ENCODE results near the gene OR2C3. TPM values are rescaled to one million over a fixed set of nuclear protein-coding genes. Genes with fewer than 3 reads are reported as not detected.

The OR2C3 gene
- total RNA-seq, 4 donors from 2014 or later = not detected

DNA sequence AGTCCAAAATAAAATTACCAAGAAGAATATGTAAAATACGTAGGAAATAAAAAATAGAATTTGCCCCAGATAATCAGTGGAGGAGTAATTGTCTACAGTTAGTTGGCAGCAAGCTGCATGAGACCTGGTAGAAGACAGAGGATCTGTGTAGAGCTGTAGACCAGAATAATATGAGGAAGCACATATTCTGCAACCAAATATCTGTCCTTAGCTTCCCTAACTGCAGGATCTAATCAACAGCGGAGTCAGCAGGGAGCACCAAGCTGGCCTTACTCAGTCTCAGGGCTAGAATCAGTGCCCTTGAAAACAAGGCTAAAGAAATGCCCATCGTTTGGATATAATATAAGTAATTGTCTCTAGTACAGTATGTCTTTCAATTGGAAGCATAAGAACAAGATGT lies 6.6 kb upstream of the OR2C3 start:
- no peak overlapping the region for H3K4me3 ChIP-seq (ENCODE audit: low read depth, poor library complexity, severe bottlenecking)
- TF ChIP-seq POLR2A (IDR thresholded peaks at IDR 0.05) = no peak
- TF ChIP-seq, protein P1, sequence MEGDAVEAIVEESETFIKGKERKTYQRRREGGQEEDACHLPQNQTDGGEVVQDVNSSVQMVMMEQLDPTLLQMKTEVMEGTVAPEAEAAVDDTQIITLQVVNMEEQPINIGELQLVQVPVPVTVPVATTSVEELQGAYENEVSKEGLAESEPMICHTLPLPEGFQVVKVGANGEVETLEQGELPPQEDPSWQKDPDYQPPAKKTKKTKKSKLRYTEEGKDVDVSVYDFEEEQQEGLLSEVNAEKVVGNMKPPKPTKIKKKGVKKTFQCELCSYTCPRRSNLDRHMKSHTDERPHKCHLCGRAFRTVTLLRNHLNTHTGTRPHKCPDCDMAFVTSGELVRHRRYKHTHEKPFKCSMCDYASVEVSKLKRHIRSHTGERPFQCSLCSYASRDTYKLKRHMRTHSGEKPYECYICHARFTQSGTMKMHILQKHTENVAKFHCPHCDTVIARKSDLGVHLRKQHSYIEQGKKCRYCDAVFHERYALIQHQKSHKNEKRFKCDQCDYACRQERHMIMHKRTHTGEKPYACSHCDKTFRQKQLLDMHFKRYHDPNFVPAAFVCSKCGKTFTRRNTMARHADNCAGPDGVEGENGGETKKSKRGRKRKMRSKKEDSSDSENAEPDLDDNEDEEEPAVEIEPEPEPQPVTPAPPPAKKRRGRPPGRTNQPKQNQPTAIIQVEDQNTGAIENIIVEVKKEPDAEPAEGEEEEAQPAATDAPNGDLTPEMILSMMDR (IDR thresholded peaks at IDR 0.05) = no peak
- WGBS, 2 donors = 66 to 78% methylated on average over 3 of the region's 3 CpGs
- no peak for DNase-seq (ENCODE audit: low spot score in 2 of 2)
- intact Hi-C loops (cut with DNase I; ENCODE audit: low total_unique reads) = no loop called here

DNA sequence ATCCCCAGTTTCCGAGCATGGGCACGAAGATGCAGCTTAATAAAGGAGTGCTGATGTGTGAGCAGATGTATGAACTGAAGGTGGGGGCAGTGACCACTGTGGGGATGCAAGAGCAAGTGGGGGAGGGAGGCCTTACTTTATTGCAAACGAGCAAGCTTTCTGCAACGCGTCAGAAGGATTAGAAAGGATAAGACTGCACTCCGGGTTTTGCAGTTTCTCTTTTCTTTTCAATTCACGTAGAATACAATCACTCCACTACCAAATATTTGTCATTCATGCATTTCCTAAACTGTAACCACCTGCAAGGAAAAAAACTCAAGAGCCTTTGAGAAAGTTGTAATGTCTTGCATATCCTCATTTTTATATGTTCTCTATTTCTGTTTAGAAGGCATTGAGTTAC lies 4.3 kb upstream of the OR2C3 start:
- TF ChIP-seq, protein P1 (IDR thresholded peaks at IDR 0.05) = no peak
- no peak for TF ChIP-seq POLR2A (IDR thresholded peaks at IDR 0.05)
- 38 to 45% methylated on average over 7 of the region's 7 CpGs for WGBS, 2 donors
- intact Hi-C loops (cut with DNase I; ENCODE audit: low total_unique reads) = no loop called here
- no peak for DNase-seq (ENCODE audit: low spot score in 2 of 2)
- H3K4me3 ChIP-seq (ENCODE audit: low read depth, poor library complexity, severe bottlenecking) = no peak overlapping the region

DNA sequence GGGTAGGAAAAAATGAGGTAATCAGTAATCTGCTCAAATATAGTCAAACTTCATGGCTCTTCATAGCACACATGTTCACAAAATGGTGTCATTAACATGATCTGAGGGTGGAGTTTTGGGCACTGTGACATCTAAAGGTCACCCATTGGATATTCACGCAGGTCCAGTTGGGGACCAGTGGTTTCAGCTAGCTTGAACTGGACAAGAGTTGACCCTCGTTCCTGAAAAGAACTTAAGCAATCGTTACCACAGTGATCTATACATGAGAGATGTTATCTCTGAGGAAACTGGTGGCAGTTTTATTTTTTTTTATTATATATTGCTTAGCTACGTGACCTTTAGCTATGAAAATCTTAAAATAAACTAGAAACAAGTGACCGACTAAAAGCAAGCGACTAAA lies 3.0 kb upstream of the OR2C3 start:
- H3K4me3 ChIP-seq (ENCODE audit: low read depth, poor library complexity, severe bottlenecking) = no peak overlapping the region
- intact Hi-C loops (cut with DNase I; ENCODE audit: low total_unique reads) = no loop called here
- no peak for DNase-seq (ENCODE audit: low spot score in 2 of 2)
- 67 to 76% methylated on average over 6 of the region's 6 CpGs for WGBS, 2 donors
- TF ChIP-seq, protein P1 (IDR thresholded peaks at IDR 0.05) = no peak
- no peak for TF ChIP-seq POLR2A (IDR thresholded peaks at IDR 0.05)

DNA sequence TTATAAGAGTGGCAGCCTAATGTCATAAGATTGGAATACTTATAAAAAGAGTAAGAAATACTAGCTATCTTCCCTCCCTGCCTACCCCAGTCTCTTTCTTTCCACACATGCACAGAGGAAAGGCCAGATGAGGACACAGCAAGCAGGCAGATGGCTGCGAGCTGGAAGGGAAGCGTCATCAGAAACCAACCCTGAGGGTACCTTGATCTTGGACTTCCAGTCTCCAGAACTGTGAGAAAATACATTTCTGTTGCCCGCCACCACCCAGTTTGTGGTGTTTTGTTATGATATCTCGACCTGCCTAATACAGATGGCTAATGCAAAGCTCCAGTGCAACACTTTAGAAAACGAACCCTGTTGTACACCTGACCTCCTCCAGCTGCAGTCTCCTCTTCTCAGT lies 2.3 kb upstream of the OR2C3 start:
- 83% methylated on average over 5 of the region's 5 CpGs for WGBS, 2 donors
- TF ChIP-seq, protein P1 (IDR thresholded peaks at IDR 0.05) = no peak
- TF ChIP-seq POLR2A (IDR thresholded peaks at IDR 0.05) = no peak
- no peak overlapping the region for H3K4me3 ChIP-seq (ENCODE audit: low read depth, poor library complexity, severe bottlenecking)
- DNase-seq (ENCODE audit: low spot score in 2 of 2) = no peak
- intact Hi-C loops (cut with DNase I; ENCODE audit: low total_unique reads) = no loop called here

DNA sequence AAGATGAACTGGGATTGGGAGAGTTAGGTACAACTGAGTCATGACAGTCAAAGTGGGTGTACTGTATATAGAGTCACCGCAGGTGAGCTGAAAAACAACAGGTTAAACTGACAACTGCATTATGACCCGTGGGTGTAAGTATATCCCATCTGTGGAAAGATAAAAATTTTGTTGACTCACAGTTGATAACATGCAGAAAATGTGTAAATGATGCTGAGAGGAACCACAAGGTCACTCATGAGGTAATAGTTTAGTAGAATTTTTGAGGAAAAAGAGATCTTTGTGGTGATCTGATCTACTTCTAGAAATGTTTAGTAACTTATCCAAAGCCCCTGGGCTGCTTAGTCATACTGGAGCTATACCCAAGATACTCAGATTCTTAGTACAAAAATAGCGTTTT lies 838 bp downstream of the OR2C3 start:
- TF ChIP-seq POLR2A (IDR thresholded peaks at IDR 0.05) = no peak
- TF ChIP-seq, protein P1 (IDR thresholded peaks at IDR 0.05) = no peak
- intact Hi-C loops (cut with DNase I; ENCODE audit: low total_unique reads) = no loop called here
- 69 to 73% methylated on average over 3 of the region's 3 CpGs for WGBS, 2 donors
- H3K4me3 ChIP-seq (ENCODE audit: low read depth, poor library complexity, severe bottlenecking) = no peak overlapping the region
- no peak for DNase-seq (ENCODE audit: low spot score in 2 of 2)

DNA sequence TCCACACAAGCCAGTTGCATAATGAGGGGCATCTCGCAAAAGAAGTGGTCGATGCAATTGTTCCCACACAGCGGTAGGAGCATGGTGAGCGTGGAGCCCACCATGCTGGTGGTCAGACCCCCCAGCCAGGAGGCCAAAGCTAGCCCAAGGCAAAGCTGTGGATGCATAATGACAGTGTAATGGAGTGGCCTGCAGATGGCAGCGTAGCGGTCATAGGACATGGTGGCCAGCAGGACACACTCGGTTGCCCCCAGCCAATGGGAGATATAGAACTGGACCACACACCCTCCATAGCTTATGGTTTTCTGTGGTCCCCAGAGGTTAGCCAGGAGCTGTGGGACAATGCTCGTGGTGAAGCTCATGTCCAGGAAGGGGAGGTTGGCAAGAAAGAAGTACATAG lies 4.3 kb downstream of the OR2C3 start:
- TF ChIP-seq, protein P1 (IDR thresholded peaks at IDR 0.05) = no peak
- no peak for TF ChIP-seq POLR2A (IDR thresholded peaks at IDR 0.05)
- WGBS, 2 donors = 88 to 92% methylated on average over 8 of the region's 8 CpGs
- H3K4me3 ChIP-seq (ENCODE audit: low read depth, poor library complexity, severe bottlenecking) = no peak overlapping the region
- intact Hi-C loops (cut with DNase I; ENCODE audit: low total_unique reads) = loop anchor here (5.0 kb wide), 1 partner anchor 1680 kb away; no protein-coding TSS in a partner anchor
- DNase-seq (ENCODE audit: low spot score in 2 of 2) = no peak
